Measurements from ENCODE around the gene TMEM134. TPM values are rescaled to one million over a fixed set of nuclear protein-coding genes. Genes with fewer than 3 reads are reported as not detected.

The TMEM134 gene
- total and polyA plus RNA-seq, 9 of the 15 experiments (the other 6 are each of a cell fraction or from before 2014, with no cell fraction given) = 0.63 to 48.4 (median 10.7) TPM

DNA sequence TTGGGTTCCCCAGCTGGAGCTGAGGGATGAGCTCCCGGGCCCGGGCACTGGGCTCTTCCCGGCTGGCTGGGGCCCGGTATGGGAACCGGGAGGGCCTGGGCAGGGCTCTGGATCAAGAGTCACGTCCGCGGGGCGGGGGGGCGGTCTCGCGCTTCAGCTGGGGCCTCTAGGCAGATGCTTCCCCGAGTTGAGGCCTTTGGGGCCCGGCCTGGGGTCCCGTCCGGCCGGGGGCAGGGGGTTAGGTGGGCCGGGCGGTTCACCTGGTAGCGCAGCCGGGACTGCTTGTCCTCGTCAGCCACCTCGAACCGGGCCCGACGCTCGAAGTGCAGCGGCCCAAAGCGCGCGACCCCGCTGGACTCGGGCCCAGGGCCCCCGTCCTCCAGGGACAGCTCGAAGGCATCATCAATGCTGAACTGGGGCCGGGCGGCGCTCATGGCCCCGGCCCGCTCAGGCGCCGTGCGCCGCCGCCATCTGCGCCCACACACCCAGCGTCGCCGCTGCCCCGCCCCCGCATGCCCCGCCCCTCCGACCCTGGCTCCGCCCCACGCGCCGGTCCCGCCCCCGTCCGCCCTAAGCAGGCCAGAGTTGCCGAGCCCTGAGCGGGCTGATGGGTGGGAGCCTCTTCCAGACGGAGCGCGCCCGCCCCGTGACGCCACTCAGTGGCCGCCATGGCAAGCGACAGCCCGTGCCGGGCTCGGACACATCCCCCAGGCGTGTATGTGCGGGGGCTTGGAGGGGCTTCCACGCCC, at the start of gene TMEM134 (continued):
- TF ChIP-seq ZNF318 (IDR thresholded peaks at IDR 0.05; ENCODE audit: borderline replicate concordance in 1 of 2, low read depth in 1 of 2) = no peak
- peak in 1 of 2 experiments; percentile 99; a peak in 2 of 4 replicates for TF ChIP-seq MLLT1 (IDR thresholded peaks at IDR 0.05)
- peak; percentile 66 for TF ChIP-seq ZBTB12 (CRISPR knock-in tag; IDR thresholded peaks at IDR 0.05)
- no peak for TF ChIP-seq ERF (CRISPR knock-in tag; IDR thresholded peaks at IDR 0.05)
- TF ChIP-seq WHSC1 (IDR thresholded peaks at IDR 0.05; ENCODE audit: low read length) = no peak
- peak; percentile 56 to 92 (median 90) for TF ChIP-seq YY1 (IDR thresholded peaks at IDR 0.05; ENCODE audit: borderline replicate concordance in 1 of 3, control insufficient read depth in 1 of 3, extremely low read depth in 1 of 3, insufficient read depth in 3 of 3, insufficient read length in 1 of 3, insufficient replicate concordance in 2 of 3, low read depth in 1 of 3, low read length in 2 of 3)
- no peak for TF ChIP-seq CBX2 (IDR thresholded peaks at IDR 0.05; ENCODE audit: insufficient read depth, low read length, poor library complexity, severe bottlenecking)
- TF ChIP-seq ZNF134 (CRISPR knock-in tag; conservative IDR thresholded peaks at IDR 0.05) = no peak
- no peak for TF ChIP-seq GTF3C2 (IDR thresholded peaks at IDR 0.05; ENCODE audit: borderline replicate concordance, extremely low read depth, insufficient read length)
- no peak for TF ChIP-seq ZNF41 (CRISPR knock-in tag; conservative IDR thresholded peaks at IDR 0.05)
- no peak for TF ChIP-seq IRF2 (CRISPR knock-in tag; IDR thresholded peaks at IDR 0.05)

Data from K562 (cell line).